DOHH2 (cell line): ENCODE measurements around the gene ZNF296.
A peak's percentile ranks its signal among the peaks of the same experiment; 100 is the strongest.

Experiments
- H3F3A ChIP-seq: fragments of 200-600 bp; sonication (generic), shearing (Covaris generic); 2 replicates; pipeline ENCODE4 v1.6.0; 2016; ENCODE audit warnings: antibody characterized with exemption, mild to moderate bottlenecking; ENCODE audit not compliant: control insufficient read depth, insufficient read depth
- H3K27ac ChIP-seq: fragments of 200-600 bp; sonication (generic); 2 replicates; pipeline ENCODE4 v1.5.1; 2014; ENCODE audit warnings: low read depth, mild to moderate bottlenecking, low read length, moderate library complexity
- H3K27me3 ChIP-seq: fragments of 200-600 bp; sonication (generic); 2 replicates; pipeline ENCODE4 v1.6.1; 2014; ENCODE audit warnings: mild to moderate bottlenecking, low read length, mixed read lengths; ENCODE audit not compliant: control insufficient read depth
- H3K36me3 ChIP-seq: fragments of 200-600 bp; sonication (generic); 2 replicates; pipeline ENCODE4 v1.6.1; 2014; ENCODE audit warnings: mild to moderate bottlenecking, low read length, moderate library complexity, mixed read lengths; ENCODE audit not compliant: control insufficient read depth
- H3K4me1 ChIP-seq: fragments of 200-600 bp; sonication (generic); 2 replicates; pipeline ENCODE4 v1.6.1; 2014; ENCODE audit warnings: mild to moderate bottlenecking, low read length, mixed read lengths; ENCODE audit not compliant: control insufficient read depth
- H3K4me2 ChIP-seq: fragments of 200-600 bp; sonication (generic); 2 replicates; pipeline ENCODE4 v1.6.0; 2014; ENCODE audit warnings: mild to moderate bottlenecking, low read length, moderate library complexity
- H3K4me3 ChIP-seq: fragments of 200-600 bp; sonication (generic); 2 replicates; pipeline ENCODE4 v1.5.1; 2014; ENCODE audit warnings: mild to moderate bottlenecking, low read length, mixed read lengths
- H3K79me2 ChIP-seq: fragments of 200-600 bp; sonication (generic); 2 replicates; pipeline ENCODE4 v1.6.1; 2014; ENCODE audit warnings: mild to moderate bottlenecking, low read length, mixed read lengths; ENCODE audit not compliant: control insufficient read depth
- H3K9me2 ChIP-seq: fragments of 200-600 bp; sonication (generic); replicated peaks from 2 replicates; pipeline ENCODE4 v1.6.1; 2014; ENCODE audit warnings: mild to moderate bottlenecking, low read length, mixed read lengths; ENCODE audit not compliant: control insufficient read depth
- H3K9me3 ChIP-seq: fragments of 200-600 bp; sonication (generic); 2 replicates; pipeline ENCODE4 v1.6.1; 2014; ENCODE audit warnings: antibody characterized with exemption, low read length, mixed read lengths; ENCODE audit not compliant: control insufficient read depth, insufficient read depth
- H4K20me1 ChIP-seq: fragments of 200-600 bp; sonication (generic); 2 replicates; pipeline ENCODE4 v1.6.0; 2014; ENCODE audit warnings: low read depth, mild to moderate bottlenecking, antibody characterized with exemption, low read length, moderate library complexity; ENCODE audit not compliant: control insufficient read depth, insufficient read depth
- EZH2phosphoT487 ChIP-seq: fragments of 200-600 bp; sonication (generic); IDR thresholded peaks from 2 replicates; pipeline ENCODE4 v1.6.1; 2017; ENCODE audit warnings: borderline replicate concordance, mild to moderate bottlenecking, antibody characterized with exemption, low read length, moderate library complexity, mixed read lengths
- TF ChIP-seq, protein P1 (sequence below): fragments of 200-600 bp; sonication (generic); IDR thresholded peaks from one replicate; pipeline ENCODE4 v1.5.1; 2014; ENCODE audit warnings: antibody characterized with exemption, mild to moderate bottlenecking, low read depth, low read length; ENCODE audit not compliant: poor library complexity, severe bottlenecking

ZNF296 gene

DNA sequence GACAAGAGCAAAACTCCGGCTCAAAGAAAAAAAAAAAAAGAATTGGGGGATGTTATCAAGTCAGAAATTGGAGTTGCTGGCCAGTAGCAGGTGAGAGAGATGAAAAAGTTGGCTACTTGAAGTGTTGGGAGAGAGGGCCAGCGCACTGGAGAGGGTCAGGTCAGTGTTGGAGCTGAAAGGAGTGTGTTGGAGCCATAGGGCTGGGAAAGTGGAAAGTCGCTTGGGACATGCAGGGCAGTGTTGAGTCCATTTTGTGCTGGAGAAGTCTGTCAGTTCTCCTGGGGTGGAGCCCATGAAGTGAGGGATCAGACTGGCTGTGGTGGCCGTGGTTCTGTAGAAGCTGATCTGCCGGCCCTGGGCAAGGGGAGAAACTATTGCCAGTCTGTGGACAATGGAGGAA lies 18.4 kb upstream of the ZNF296 start:
- no peaks in the 10 kb centered on the region for H3K27me3 ChIP-seq
- peak overlapping the region; percentile 86 for H3K4me3 ChIP-seq
- H3K4me1 ChIP-seq, result peaks cover 27% of the 10 kb centered on the region
- H3F3A ChIP-seq, result peaks cover 14% of the 10 kb centered on the region
- H4K20me1 ChIP-seq, result peaks cover 18% of the 10 kb centered on the region; the same call in 1 of the 2 replicates
- no peak for TF ChIP-seq EZH2phosphoT487
- TF ChIP-seq, protein P1, sequence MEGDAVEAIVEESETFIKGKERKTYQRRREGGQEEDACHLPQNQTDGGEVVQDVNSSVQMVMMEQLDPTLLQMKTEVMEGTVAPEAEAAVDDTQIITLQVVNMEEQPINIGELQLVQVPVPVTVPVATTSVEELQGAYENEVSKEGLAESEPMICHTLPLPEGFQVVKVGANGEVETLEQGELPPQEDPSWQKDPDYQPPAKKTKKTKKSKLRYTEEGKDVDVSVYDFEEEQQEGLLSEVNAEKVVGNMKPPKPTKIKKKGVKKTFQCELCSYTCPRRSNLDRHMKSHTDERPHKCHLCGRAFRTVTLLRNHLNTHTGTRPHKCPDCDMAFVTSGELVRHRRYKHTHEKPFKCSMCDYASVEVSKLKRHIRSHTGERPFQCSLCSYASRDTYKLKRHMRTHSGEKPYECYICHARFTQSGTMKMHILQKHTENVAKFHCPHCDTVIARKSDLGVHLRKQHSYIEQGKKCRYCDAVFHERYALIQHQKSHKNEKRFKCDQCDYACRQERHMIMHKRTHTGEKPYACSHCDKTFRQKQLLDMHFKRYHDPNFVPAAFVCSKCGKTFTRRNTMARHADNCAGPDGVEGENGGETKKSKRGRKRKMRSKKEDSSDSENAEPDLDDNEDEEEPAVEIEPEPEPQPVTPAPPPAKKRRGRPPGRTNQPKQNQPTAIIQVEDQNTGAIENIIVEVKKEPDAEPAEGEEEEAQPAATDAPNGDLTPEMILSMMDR, result no peak
- H3K27ac ChIP-seq, result no peak overlapping the region
- peaks cover 70% of the 10 kb centered on the region for H3K79me2 ChIP-seq
- no peaks in the 10 kb centered on the region for H3K9me2 ChIP-seq
- H3K9me3 ChIP-seq, result no peaks in the 10 kb centered on the region
- peaks cover 39% of the 10 kb centered on the region for H3K36me3 ChIP-seq
- peak overlapping the region; percentile 97 for H3K4me2 ChIP-seq

DNA sequence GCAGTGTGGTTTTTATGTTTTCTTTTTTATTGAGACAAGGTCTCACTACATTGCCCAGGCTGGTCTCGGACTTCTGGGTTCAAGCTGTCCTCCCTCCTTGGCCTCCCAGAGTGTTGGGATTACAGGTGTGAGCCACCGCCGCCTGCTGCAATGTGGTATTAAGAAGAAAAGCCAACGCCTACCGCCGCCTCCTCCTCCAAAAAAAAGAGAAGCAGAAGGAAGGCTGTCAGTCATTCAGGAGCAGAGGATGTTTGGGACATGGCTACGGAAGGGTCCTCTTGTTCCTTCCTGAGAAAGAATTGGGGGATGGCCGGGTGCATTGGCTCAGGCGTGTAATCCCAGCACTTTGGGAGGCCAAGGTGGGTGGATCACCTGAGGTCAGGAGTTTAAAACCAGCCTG lies 17.9 kb upstream of the ZNF296 start:
- Histone ChIP-seq H3K27ac (no peak overlapping the region; the same call in 1 of the 2 replicates), H3K9me3 (no peaks in the 10 kb centered on the region), H3K27me3 (no peaks in the 10 kb centered on the region), H3K79me2 (peaks cover 64% of the 10 kb centered on the region), H3K4me1 (peaks cover 27% of the 10 kb centered on the region), H3K36me3 (peaks cover 40% of the 10 kb centered on the region), H3K4me3 (peak overlapping the region; percentile 86), H4K20me1 (peaks cover 18% of the 10 kb centered on the region; the same call in 1 of the 2 replicates), H3K4me2 (peak overlapping the region; percentile 97), H3K9me2 (no peaks in the 10 kb centered on the region), H3F3A (peaks cover 19% of the 10 kb centered on the region)
- no peak for TF ChIP-seq EZH2phosphoT487
- TF ChIP-seq, protein P1, result no peak

DNA sequence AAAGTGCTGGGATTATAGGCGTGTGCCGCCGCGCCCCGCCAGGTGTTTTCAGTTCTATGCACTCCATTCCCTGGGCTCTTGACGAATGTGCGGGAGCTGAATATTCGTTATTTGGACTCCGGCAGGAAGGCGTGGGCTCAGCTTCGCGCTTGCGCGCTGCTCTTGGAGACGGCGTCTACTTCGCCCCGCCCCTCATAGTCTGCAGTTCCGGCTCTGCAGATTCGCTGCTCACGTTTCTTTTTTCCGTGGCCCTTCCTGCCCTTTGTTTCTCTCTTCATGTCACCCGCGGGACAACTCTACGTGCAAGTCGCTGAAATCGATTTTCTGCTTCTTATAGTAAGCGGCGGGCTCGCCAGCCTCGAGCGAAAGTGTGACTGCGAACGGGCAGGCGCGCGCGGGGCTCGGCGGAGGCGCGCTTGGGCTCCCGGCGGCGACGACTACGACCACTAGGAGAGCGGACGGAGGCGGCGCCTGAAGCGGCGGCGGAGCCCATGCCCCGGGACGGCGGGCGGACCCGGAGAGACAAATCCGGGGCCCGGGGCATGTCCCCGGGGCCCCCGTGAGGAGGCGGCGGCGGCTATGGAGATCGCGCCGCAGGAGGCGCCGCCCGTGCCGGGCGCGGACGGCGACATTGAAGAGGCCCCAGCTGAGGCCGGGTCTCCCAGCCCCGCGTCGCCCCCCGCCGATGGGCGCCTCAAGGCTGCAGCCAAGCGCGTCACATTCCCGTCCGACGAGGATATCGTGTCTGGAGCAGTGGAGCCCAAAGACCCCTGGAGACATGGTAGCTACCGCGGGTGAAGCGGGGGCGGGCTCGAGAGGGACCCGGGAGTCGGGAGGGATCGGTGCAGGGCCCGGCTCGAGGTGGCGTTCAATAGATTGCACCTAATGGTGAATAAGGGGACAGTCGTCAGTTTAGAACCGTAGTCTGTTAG lies 16.7 kb upstream of the ZNF296 start, which contains the start of gene PPP1R37:
Gene PPP1R37, plus strand, starts transcription at position 433 of the 932 bp plus-strand sequence. Its CDS starts 147 bp downstream, at position 580.
- Histone ChIP-seq H3K9me2 (no peaks in the 10 kb centered on the region), H3K4me1 (peaks cover 27% of the 10 kb centered on the region), H3K4me2 (peak within 1 kb of the TSS; percentile 97), H3K36me3 (peaks cover 48% of the 10 kb centered on the region), H3K9me3 (no peaks in the 10 kb centered on the region), H3K27ac (peak within 1 kb of the TSS; percentile 80), H4K20me1 (peaks cover 18% of the 10 kb centered on the region; the same call in 1 of the 2 replicates), H3K27me3 (no peaks in the 10 kb centered on the region), H3K4me3 (peak within 1 kb of the TSS; percentile 86), H3F3A (peaks cover 21% of the 10 kb centered on the region), H3K79me2 (peaks cover 64% of the 10 kb centered on the region)
- TF ChIP-seq, protein P1, result peak; percentile 51
- TF ChIP-seq EZH2phosphoT487, result no peak
